HepG2 (cell line): ENCODE measurements around the gene BCAS1. TPM values are rescaled to one million over a fixed set of nuclear protein-coding genes. Genes with fewer than 3 reads are reported as not detected.

Source experiments
- ATAC-seq: fragments of 200-7000 bp; cut with Tn5 transposase; 3 replicates; pipeline ENCODE4 v1.9.1; 2020; ENCODE audit warnings: mild to moderate bottlenecking, moderate library complexity
- BruUV-seq: library from RNA; stranded (reverse); fragments of 400-500 nt; replicated peaks from 2 replicates; lab custom pipeline; 2021; lab: Mats Ljungman, UMichigan
- CTCF ChIA-PET: fragments of 300-600 bp; formaldehyde crosslinking; extraction: SDS; loops from one replicate; lab custom pipeline; 2021; ENCODE audit warnings: low total read pairs, inconsistent platforms, low intra/inter-chr PET ratio; lab: Yijun Ruan, JAX
- POLR2A ChIA-PET: fragments of 350-600 bp; sonication (Branson Sonifier 250); formaldehyde crosslinking; loops from one replicate; lab custom pipeline; 2020; ENCODE audit warnings: antibody characterized with exemption, inconsistent platforms; lab: Yijun Ruan, JAX
- DNase-seq: peaks from one replicate; pipeline ENCODE4 v3.0.0-alpha.2; 2015; ENCODE audit warnings: low spot score
- FAIRE-seq: peaks from 3 replicates; lab custom pipeline; 2011; peaks lifted over from hg19 to GRCh38; lab: Jason Lieb, UNC
- H2AFZ ChIP-seq: one replicate; pipeline ENCODE4 v1.6.1; 2011; ENCODE audit warnings: low read length, inconsistent platforms
- H3K27ac ChIP-seq: fragments of 300-600 bp; 3 replicates; pipeline ENCODE4 v1.8.0; 2011; ENCODE audit warnings: mixed run types, mild to moderate bottlenecking, mixed read lengths, low read length, inconsistent platforms; ENCODE audit not compliant: insufficient read depth; ENCODE audit errors: extremely low read length
- H3K27me3 ChIP-seq, 2 experiments: fragments of 200-600 bp in 1 of 2; 2 replicates in 1 of 2; 3 replicates in 1 of 2; pipeline versions ENCODE4 v1.6.0 to v1.8.0; 2011; ENCODE audit warnings: low read length in 2 of 2, mild to moderate bottlenecking in 2 of 2, moderate library complexity in 2 of 2, inconsistent platforms in 1 of 2; ENCODE audit not compliant: insufficient read depth in 2 of 2, control insufficient read depth in 1 of 2
- H3K36me3 ChIP-seq, 2 experiments: fragments of 200-600 bp in 1 of 2; replicated peaks in 1 of 2; 2 replicates in 1 of 2; 3 replicates in 1 of 2; pipeline versions ENCODE4 v1.5.1 to v1.8.0; 2011; ENCODE audit warnings: low read length in 2 of 2, inconsistent platforms in 1 of 2; ENCODE audit not compliant: insufficient read depth in 2 of 2, control insufficient read depth in 1 of 2
- H3K4me1 ChIP-seq: 2 replicates; pipeline ENCODE4 v1.5.1; 2012; ENCODE audit warnings: low read length, inconsistent platforms; ENCODE audit not compliant: insufficient read depth
- H3K4me2 ChIP-seq: 2 replicates; pipeline ENCODE4 v1.6.0; 2011; ENCODE audit warnings: low read depth, low read length, inconsistent platforms
- H3K4me3 ChIP-seq, 3 experiments: fragments of 200-600 bp in 1 of 3; sonication (generic), shearing (Covaris generic) in 1 of 3; replicated peaks in 1 of 3; 2 replicates each; pipeline ENCODE4 v1.5.1; 2011 to 2016; ENCODE audit warnings: low read length in 3 of 3, inconsistent platforms in 2 of 3, low read depth in 2 of 3, mild to moderate bottlenecking in 2 of 3, control low read depth in 1 of 3, mixed read lengths in 1 of 3; ENCODE audit not compliant: insufficient read depth in 1 of 3
- H3K79me2 ChIP-seq: one replicate; pipeline ENCODE4 v1.6.1; 2011; ENCODE audit warnings: low read length, inconsistent platforms; ENCODE audit not compliant: insufficient read depth
- H3K9ac ChIP-seq: 2 replicates; pipeline ENCODE4 v1.6.0; 2011; ENCODE audit warnings: mild to moderate bottlenecking, low read depth, low read length, inconsistent platforms; ENCODE audit not compliant: insufficient read depth
- H3K9me3 ChIP-seq: 2 replicates; pipeline ENCODE4 v1.5.1; 2012; ENCODE audit warnings: mild to moderate bottlenecking, low read length
- H4K20me1 ChIP-seq: 2 replicates; pipeline ENCODE4 v1.6.0; 2011; ENCODE audit warnings: inconsistent platforms, mild to moderate bottlenecking, low read length, moderate library complexity; ENCODE audit not compliant: insufficient read depth
- CERS6 ChIP-seq: sonication (generic); formaldehyde crosslinking; IDR thresholded peaks from 2 replicates; pipeline ENCODE4 v1.5.0; 2020; ENCODE audit warnings: missing genetic modification reagents
- PBX2 ChIP-seq: IDR thresholded peaks from 2 replicates; pipeline ENCODE4 v1.6.1; 2016; ENCODE audit warnings: control low read depth
- ZNF7 ChIP-seq: IDR thresholded peaks from 2 replicates; pipeline ENCODE4 v1.6.1; 2016; ENCODE audit warnings: missing biosample characterization, missing genetic modification reagents
- WGBS: methylation state at CpG from one replicate; pipeline ENCODE4 v1.1.6; 2017; ENCODE audit warnings: low lambda C conversion rate; 5-methylcytosine and 5-hydroxymethylcytosine counted together
- in situ Hi-C: cut with HindIII; loops from 2 replicates; pipeline ENCODE4 v1.10.0; 2017; ENCODE audit warnings: low pct_unique_long_range_greater_than_20kb; ENCODE audit not compliant: extremely low pct_ligation_motif_present
- intact Hi-C: fragments of 100-400 bp; cut with micrococcal nuclease; formaldehyde crosslinking; loops from one replicate; pipeline ENCODE4 v1.10.0; 2022; ENCODE audit not compliant: unreplicated experiment
- polyA plus RNA-seq, 8 experiments: library from polyadenylated mRNA; depleted of rRNA in 3 of 8; stranded (reverse) in 7 of 8; unstranded in 1 of 8; fragments of >200 nt; fragmentation: Illumina TruSeq in 4 of 8; extraction: Trizol in 4 of 8; gene quantifications; 2 replicates each; pipeline versions ENCODE4 v1.2.1 to v1.2.3, GENCODE V29; 2011 to 2016; ENCODE audit warnings: low read depth in 4 of 8, missing spikeins in 1 of 8, mixed read lengths in 1 of 8; ENCODE audit not compliant: insufficient read depth in 1 of 8
- total RNA-seq, 5 experiments: library from RNA; depleted of rRNA; stranded (reverse); fragments of >200 nt; fragmentation: Illumina TruSeq; extraction: Trizol; gene quantifications; 2 replicates each; pipeline ENCODE4 v1.2.3, GENCODE V29; 2016; ENCODE audit warnings: low read depth in 1 of 5

BCAS1 gene
- total and polyA plus RNA-seq, 2 of the 13 experiments (the other 11 are each of a cell fraction or from before 2014, with no cell fraction given): 0.55 to 0.91 TPM

- Histone ChIP-seq H3K9ac (no peak overlapping the region), H3K4me1 (peaks cover 51% of the 10 kb centered on the region), H3K36me3 (no peaks in the 10 kb centered on the region), H4K20me1 (no peaks in the 10 kb centered on the region), H3K9me3 (no peaks in the 10 kb centered on the region), H3K4me3 (no peak overlapping the region), H3K27me3 (peaks cover 0 to 6% of the 10 kb centered on the region in 2 experiments; a peak in 2 of 5 replicates), H3K79me2 (no peaks in the 10 kb centered on the region), H3K27ac (no peak overlapping the region), H3K4me2 (no peak overlapping the region), H2AFZ (no peak overlapping the region)
- peak; percentile 77 for TF ChIP-seq PBX2
- TF ChIP-seq ZNF7 (CRISPR knock-in tag): no peak
- TF ChIP-seq CERS6 (CRISPR knock-in tag): no peak
- in situ Hi-C loops: no loop called here
- FAIRE-seq: no peak
- BruUV-seq: no TSS peak
- ATAC-seq: peak; percentile 36; the same call in 1 of the 3 replicates
- CTCF ChIA-PET: no interaction called here
- DNase-seq: no peak
- WGBS: 51% methylated on average over 6 of the region's 6 CpGs
- intact Hi-C loops: no loop called here
- POLR2A ChIA-PET: interaction anchor here (0.6 to 1.2 kb wide), 4 partner anchors 8 to 337 kb away, joined by 3 to 5 read pairs (median 4); no protein-coding TSS in a partner anchor
Measured at GRCh38 chr20:53934421-53935343, 135.7 kb downstream of the BCAS1 start.
